A673 (cell line): ENCODE results near the gene ZPR1. TPM values are rescaled to one million over a fixed set of nuclear protein-coding genes. Genes with fewer than 3 reads are reported as not detected.

ENCODE experiments used
- BruUV-seq: library from RNA; stranded (reverse); fragments of 400-500 nt; replicated peaks from 2 replicates; lab custom pipeline; 2021; lab: Mats Ljungman, UMichigan
- CTCF ChIA-PET: fragments of 300-600 bp; sonication (Branson Sonifier 250); formaldehyde crosslinking; loops from one replicate; lab custom pipeline; 2022; ENCODE audit warnings: antibody characterized with exemption; lab: Charles Lee
- POLR2A ChIA-PET: fragments of 300-600 bp; sonication (Branson Sonifier 250); formaldehyde crosslinking; loops from one replicate; lab custom pipeline; 2022; ENCODE audit warnings: antibody characterized with exemption; ENCODE audit not compliant: low non-redundant PET; lab: Charles Lee
- DNase-seq: peaks from one replicate; pipeline ENCODE4 v3.0.0-alpha.2; 2015; ENCODE audit warnings: low spot score
- H3K27ac ChIP-seq: fragments of 200-600 bp; sonication (generic); 2 replicates; pipeline ENCODE4 v1.5.1; 2016; ENCODE audit warnings: mixed run types, low read depth, mild to moderate bottlenecking, mixed read lengths, antibody characterized with exemption, low read length; ENCODE audit not compliant: poor library complexity, severe bottlenecking
- H3K27me3 ChIP-seq: fragments of 200-600 bp; sonication (generic); replicated peaks from 2 replicates; pipeline ENCODE4 v1.6.1; 2017; ENCODE audit warnings: mixed run types, low read depth, mild to moderate bottlenecking, mixed read lengths, antibody characterized with exemption, low read length; ENCODE audit not compliant: insufficient read depth, poor library complexity
- H3K36me3 ChIP-seq: fragments of 200-600 bp; sonication (generic); 2 replicates; pipeline ENCODE4 v1.6.1; 2016; ENCODE audit warnings: mixed run types, mild to moderate bottlenecking, mixed read lengths, antibody characterized with exemption, low read length; ENCODE audit not compliant: insufficient read depth, poor library complexity, severe bottlenecking
- H3K4me1 ChIP-seq: fragments of 200-600 bp; sonication (generic); 2 replicates; pipeline ENCODE4 v1.6.1; 2017; ENCODE audit warnings: mixed run types, mild to moderate bottlenecking, mixed read lengths, antibody characterized with exemption, low read length; ENCODE audit not compliant: insufficient read depth, poor library complexity, severe bottlenecking
- H3K4me3 ChIP-seq: fragments of 200-600 bp; sonication (generic); 2 replicates; pipeline ENCODE4 v1.5.1; 2016; ENCODE audit warnings: low read depth, mixed run types, mild to moderate bottlenecking, mixed read lengths, low read length; ENCODE audit not compliant: poor library complexity, severe bottlenecking
- H3K9me3 ChIP-seq: fragments of 200-600 bp; sonication (generic); 2 replicates; pipeline ENCODE4 v1.6.1; 2016; ENCODE audit warnings: mixed run types, low read depth, mild to moderate bottlenecking, mixed read lengths, antibody characterized with exemption, low read length; ENCODE audit not compliant: poor library complexity, severe bottlenecking
- EZH2 ChIP-seq: fragments of 200-600 bp; sonication (generic); IDR thresholded peaks from 2 replicates; pipeline ENCODE4 v1.6.1; 2017; ENCODE audit warnings: borderline replicate concordance, low read depth, mild to moderate bottlenecking, mixed read lengths, antibody characterized with exemption, low read length; ENCODE audit not compliant: poor library complexity, severe bottlenecking
- intact Hi-C: fragments of 100-400 bp; cut with micrococcal nuclease; formaldehyde crosslinking; loops from one replicate; pipeline ENCODE4 v1.10.0; 2022; ENCODE audit not compliant: unreplicated experiment
- total RNA-seq: library from RNA; stranded (reverse); gene quantifications from 2 replicates; pipeline ENCODE4 v1.2.3, GENCODE V29; 2021
- TF ChIP-seq, protein P1 (sequence below): fragments of 300-800, 200-600 bp; sonication (generic); conservative IDR thresholded peaks from 2 replicates; pipeline ENCODE4 v1.5.1; 2017; ENCODE audit warnings: low read depth, mild to moderate bottlenecking, antibody characterized with exemption, low read length, moderate library complexity, mixed read lengths

Gene ZPR1
- total RNA-seq, 1 experiment from 2014 or later, result 109 TPM

DNA sequence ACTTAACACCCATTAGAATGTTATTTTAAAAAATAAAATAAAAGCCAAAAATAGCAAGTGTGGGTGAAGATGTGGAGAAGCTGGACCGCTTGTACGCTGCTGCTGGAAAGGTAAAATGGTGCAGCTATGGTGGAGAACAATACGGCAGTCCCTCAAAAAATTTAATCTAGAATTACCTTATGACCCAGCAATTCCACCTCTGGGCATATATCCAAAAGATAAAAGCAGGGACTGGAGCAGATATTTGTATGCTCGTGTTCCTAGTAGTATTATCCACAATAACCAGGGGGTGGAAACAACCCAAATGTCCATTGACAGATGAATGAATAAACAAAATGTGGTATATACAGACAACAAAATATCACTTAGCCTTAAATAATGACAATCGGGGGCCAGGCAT, 10.0 kb upstream of the ZPR1 start:
- ChIA-PET CTCF (no interaction called here), POLR2A (no interaction called here)
- Histone ChIP-seq H3K36me3 (no peaks in the 10 kb centered on the region), H3K4me3 (no peak overlapping the region), H3K27ac (no peak overlapping the region), H3K27me3 (no peaks in the 10 kb centered on the region), H3K4me1 (no peaks in the 10 kb centered on the region), H3K9me3 (no peaks in the 10 kb centered on the region)
- no TSS peak for BruUV-seq
- TF ChIP-seq, protein P1, sequence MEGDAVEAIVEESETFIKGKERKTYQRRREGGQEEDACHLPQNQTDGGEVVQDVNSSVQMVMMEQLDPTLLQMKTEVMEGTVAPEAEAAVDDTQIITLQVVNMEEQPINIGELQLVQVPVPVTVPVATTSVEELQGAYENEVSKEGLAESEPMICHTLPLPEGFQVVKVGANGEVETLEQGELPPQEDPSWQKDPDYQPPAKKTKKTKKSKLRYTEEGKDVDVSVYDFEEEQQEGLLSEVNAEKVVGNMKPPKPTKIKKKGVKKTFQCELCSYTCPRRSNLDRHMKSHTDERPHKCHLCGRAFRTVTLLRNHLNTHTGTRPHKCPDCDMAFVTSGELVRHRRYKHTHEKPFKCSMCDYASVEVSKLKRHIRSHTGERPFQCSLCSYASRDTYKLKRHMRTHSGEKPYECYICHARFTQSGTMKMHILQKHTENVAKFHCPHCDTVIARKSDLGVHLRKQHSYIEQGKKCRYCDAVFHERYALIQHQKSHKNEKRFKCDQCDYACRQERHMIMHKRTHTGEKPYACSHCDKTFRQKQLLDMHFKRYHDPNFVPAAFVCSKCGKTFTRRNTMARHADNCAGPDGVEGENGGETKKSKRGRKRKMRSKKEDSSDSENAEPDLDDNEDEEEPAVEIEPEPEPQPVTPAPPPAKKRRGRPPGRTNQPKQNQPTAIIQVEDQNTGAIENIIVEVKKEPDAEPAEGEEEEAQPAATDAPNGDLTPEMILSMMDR, result no peak
- no peak for TF ChIP-seq EZH2
- no peak for DNase-seq
- intact Hi-C loops, result no loop called here

DNA sequence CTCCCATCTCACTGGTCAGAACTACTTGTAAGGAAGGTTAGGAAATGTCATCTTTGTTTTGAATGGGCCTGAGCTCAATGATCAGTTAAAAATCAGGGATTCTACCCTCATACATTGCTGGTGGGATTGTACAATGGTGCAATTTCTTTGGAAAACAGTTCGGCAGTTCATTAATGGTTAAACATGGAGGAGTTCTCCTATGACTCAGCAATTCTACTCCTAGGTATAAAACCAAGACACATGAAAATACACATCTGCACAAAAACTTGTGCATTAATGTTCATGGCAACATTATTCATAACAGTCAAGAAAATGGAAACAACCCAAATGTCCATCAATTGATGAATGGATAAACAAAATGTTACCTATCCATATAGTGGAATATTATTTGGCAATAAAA, 8.7 kb upstream of the ZPR1 start:
- Histone ChIP-seq H3K4me1 (no peaks in the 10 kb centered on the region), H3K4me3 (no peak overlapping the region), H3K36me3 (no peaks in the 10 kb centered on the region), H3K27me3 (no peaks in the 10 kb centered on the region), H3K9me3 (no peaks in the 10 kb centered on the region), H3K27ac (no peak overlapping the region)
- no TSS peak for BruUV-seq
- POLR2A ChIA-PET, result no interaction called here
- no peak for DNase-seq
- CTCF ChIA-PET, result no interaction called here
- no peak for TF ChIP-seq EZH2
- TF ChIP-seq, protein P1, result no peak
- intact Hi-C loops, result no loop called here

DNA sequence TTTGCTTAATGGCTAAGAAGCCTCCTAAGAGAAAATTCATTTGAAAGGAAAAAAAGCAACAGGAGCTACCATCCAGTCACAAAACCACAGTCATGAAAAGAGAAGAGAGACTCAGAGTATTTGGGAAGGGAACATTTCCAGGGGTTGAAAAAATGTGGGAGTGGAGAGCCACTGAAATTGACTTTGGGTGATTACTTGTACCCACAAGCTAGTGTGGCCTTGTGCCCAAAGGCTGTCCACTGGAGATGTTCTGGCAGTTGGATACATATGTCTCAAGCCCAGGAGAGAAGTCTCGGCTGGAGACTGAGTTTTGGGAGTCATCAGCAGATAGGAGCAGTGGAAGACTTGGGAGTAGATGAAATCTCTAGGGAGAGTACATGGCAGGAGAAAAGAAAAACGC, 7.0 kb upstream of the ZPR1 start:
- ChIA-PET CTCF (interaction anchor here (0.6 to 0.7 kb wide), 2 partner anchors 132 to 579 kb away, joined by 3 to 5 read pairs; no protein-coding TSS in a partner anchor), POLR2A (no interaction called here)
- H3K36me3 ChIP-seq, result no peaks in the 10 kb centered on the region
- H3K27me3 ChIP-seq, result no peaks in the 10 kb centered on the region
- intact Hi-C loops, result no loop called here
- TF ChIP-seq EZH2, result no peak
- TF ChIP-seq, protein P1, result no peak
- DNase-seq, result no peak
- no peaks in the 10 kb centered on the region for H3K4me1 ChIP-seq
- H3K27ac ChIP-seq, result no peak overlapping the region
- no TSS peak for BruUV-seq
- no peaks in the 10 kb centered on the region for H3K9me3 ChIP-seq
- H3K4me3 ChIP-seq, result no peak overlapping the region
